B cell (primary cell): ENCODE measurements around the gene IFTAP.

ENCODE experiments used
- EZH2 ChIP-seq: IDR thresholded peaks from 2 replicates; pipeline ENCODE4 v1.6.1; 2012; ENCODE audit warnings: borderline replicate concordance, low read depth, mild to moderate bottlenecking, moderate library complexity, low read length; ENCODE audit not compliant: insufficient read depth, poor library complexity, severe bottlenecking
- TF ChIP-seq, protein P1 (sequence below): fragments of 200-600 bp; IDR thresholded peaks from one replicate; pipeline ENCODE4 v1.8.0; 2022; ENCODE audit warnings: antibody characterized with exemption, mild to moderate bottlenecking

DNA sequence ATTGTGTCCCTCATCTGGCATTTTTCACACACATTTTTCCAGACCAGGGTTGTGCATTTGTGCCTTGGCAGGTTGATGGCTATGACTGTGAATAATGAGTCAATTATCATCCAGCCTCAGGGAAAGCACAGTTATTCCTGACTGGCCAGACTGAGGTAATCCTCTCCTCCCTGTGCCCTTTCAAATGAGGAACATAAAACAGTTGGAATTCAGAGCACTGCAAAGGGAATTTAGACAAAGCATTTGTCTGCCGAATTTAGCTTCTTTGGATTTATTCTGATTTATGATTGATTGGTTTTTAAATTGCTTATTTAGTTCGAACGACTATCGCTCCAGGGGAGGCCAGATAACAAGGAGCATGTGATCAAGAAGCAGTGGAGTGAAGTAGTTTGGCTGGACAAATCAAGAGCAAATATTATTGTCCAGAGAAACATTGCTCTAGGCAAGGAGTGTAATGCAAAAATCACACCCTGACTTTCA, 34.5 kb downstream of the IFTAP start:
- TF ChIP-seq, protein P1, sequence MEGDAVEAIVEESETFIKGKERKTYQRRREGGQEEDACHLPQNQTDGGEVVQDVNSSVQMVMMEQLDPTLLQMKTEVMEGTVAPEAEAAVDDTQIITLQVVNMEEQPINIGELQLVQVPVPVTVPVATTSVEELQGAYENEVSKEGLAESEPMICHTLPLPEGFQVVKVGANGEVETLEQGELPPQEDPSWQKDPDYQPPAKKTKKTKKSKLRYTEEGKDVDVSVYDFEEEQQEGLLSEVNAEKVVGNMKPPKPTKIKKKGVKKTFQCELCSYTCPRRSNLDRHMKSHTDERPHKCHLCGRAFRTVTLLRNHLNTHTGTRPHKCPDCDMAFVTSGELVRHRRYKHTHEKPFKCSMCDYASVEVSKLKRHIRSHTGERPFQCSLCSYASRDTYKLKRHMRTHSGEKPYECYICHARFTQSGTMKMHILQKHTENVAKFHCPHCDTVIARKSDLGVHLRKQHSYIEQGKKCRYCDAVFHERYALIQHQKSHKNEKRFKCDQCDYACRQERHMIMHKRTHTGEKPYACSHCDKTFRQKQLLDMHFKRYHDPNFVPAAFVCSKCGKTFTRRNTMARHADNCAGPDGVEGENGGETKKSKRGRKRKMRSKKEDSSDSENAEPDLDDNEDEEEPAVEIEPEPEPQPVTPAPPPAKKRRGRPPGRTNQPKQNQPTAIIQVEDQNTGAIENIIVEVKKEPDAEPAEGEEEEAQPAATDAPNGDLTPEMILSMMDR = no peak
- no peak for TF ChIP-seq EZH2
